GM12872 (cell line): Measurements from ENCODE around the gene MEGF6.

Experiments
- CTCF ChIP-seq: IDR thresholded peaks from 3 replicates; pipeline ENCODE4 v1.5.1; 2011; ENCODE audit warnings: low read depth, mild to moderate bottlenecking, low read length, moderate library complexity; ENCODE audit not compliant: insufficient read depth

Gene MEGF6

DNA sequence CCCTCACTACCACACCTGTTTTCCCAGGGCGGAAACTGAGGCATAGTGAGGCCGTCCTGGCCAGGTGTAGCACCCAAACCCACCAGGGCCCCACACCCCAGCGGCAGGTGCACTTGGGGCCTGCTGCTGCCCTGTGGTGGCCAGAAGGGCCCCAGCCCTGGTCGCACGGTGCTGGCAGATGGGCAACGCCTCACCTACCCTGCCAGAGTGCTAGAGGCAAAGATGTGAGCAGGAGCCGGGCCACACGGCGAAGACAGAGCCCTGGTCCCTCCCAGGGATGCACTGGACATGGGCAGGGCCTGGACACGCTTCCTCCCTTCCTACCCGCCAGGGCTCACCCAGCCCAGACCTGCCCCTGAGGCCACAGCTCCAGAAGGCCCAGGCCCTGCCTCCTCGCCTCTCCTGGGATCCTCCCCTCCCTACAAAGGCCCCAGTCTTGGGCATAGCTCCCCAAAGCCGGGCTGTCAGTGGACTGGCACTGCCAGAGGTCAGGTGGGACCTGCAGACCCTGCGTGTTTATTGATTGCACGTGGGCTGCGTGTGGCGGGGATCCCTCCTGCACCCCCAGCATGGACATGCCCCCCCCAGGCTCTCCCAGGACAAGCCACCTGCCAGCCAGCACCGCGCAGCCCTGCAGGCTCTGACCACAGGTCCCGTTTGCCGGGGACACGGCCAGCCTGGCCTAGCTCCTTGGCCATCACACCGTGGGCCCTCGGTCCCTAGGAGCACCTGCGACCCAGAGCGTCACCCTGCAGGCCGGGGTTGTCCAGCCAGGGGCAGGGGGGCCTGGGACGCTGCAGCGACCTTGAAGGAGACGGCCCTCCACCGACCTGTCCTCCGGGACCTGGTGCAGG lies 44.1 kb downstream of the MEGF6 start:
- no peak for TF ChIP-seq CTCF

DNA sequence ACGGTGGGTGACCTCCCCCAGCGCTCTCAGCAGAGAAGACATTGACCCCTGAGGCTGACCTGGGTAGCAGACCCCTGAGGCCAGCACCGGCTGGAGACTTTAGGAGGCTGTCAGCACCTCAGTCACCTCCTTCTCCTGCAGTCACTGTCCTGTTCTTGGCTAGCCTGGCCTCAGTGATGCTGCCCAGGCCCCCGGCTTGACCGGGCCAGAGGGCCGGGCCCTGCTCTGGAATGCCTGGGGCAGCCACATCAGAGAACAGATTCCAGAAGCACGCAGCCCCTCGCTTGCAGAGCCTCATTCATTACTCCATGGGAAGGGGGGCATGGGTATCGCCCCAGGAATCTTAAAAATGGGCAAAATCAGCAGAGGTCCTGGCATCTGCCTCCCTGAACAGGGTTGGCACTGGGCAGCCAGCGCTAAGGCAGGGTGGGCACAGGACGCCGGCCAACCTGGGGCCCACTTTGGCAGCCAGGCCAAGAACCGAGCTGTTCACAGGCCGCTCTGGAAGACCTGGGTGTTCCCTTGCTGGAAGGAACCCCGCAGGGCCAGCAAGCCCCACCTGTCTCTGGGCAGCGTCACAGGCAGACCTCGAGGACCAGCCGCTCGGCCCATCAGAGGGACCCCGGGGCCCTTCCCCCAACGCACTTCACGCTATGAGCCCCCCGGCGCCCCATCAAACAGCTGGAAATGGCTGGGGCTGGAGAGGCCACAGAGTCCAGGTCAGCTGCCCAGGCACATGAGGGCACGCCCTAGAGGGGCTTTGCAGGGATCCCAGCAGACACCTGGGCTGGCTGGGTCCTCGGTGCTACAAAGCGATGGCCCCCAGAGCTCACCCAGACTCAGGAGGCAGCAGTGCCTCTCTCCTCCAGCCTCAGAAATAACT lies 45.1 kb downstream of the MEGF6 start:
- no peak for TF ChIP-seq CTCF

GRCh38 chr1:3564921-3565831 lies 46.1 kb downstream of the MEGF6 start:
- peak; percentile 84 for TF ChIP-seq CTCF

- TF ChIP-seq CTCF, result no peak
These were observed 47.7 kb downstream of the MEGF6 start for GRCh38 chr1:3563610-3564009.

GRCh38 chr1:3563125-3563524 lies 48.2 kb downstream of the MEGF6 start:
- no peak for TF ChIP-seq CTCF

GRCh38 chr1:3562712-3563111 lies 48.6 kb downstream of the MEGF6 start:
- no peak for TF ChIP-seq CTCF

DNA sequence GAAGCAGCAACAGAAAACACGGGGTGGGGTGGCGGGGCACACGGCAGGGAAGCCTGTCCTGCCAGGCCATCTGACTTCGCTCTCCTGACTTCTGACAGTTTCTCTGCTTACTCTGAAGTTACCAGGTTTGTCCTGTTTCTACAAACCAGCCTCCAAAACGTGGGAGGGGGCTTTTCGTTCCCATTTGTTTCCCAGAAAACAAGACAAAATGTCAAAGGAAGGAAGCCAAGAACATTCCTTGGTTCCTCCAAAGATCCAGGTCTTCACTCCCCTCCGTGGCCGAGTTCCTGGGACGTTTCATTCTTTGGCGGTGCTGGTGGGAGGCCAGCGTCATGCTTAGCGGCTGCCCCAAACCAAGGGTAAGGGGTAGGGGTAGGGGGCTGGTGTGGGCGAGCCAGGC lies 49.6 kb downstream of the MEGF6 start:
- TF ChIP-seq CTCF, result no peak
